K562 (cell line): ENCODE measurements around the gene MAP4. TPM values are rescaled to one million over a fixed set of nuclear protein-coding genes. Genes with fewer than 3 reads are reported as not detected.

Experiments used
- ATAC-seq: fragments of 200-7000 bp; cut with Tn5 transposase; 3 replicates; pipeline ENCODE4 v1.9.1; 2020; ENCODE audit warnings: moderate library complexity
- BruUV-seq: library from RNA; stranded (reverse); fragments of 400-500 nt; replicated peaks from 2 replicates; lab custom pipeline; 2021; lab: Mats Ljungman, UMichigan
- CTCF ChIA-PET: fragments of 300-600 bp; formaldehyde crosslinking; extraction: SDS; loops from one replicate; lab custom pipeline; 2021; ENCODE audit warnings: low intra/inter-chr PET ratio; lab: Yijun Ruan, JAX
- POLR2A ChIA-PET: fragments of 300-600, 350-650 bp; sonication (Branson Sonifier 250); formaldehyde crosslinking; extraction: SDS; loops from one replicate; lab custom pipeline; 2021; ENCODE audit warnings: antibody characterized with exemption, inconsistent platforms; lab: Yijun Ruan, JAX
- DNase-seq, 4 experiments: peaks; one replicate each; pipeline versions ENCODE4 v3.0.0 to v3.0.0-alpha.2; 2011 to 2018; ENCODE audit warnings: low spot score in 3 of 4, mixed read lengths in 3 of 4; ENCODE audit errors: extremely low read depth in 1 of 4
- FAIRE-seq: peaks from 2 replicates; lab custom pipeline; 2011; peaks lifted over from hg19 to GRCh38; lab: Jason Lieb, UNC
- H2AFZ ChIP-seq: 2 replicates; pipeline ENCODE4 v1.6.0; 2011; ENCODE audit warnings: low read depth, low read length, control low read depth, inconsistent platforms
- H3K27ac ChIP-seq: fragments of 200-600 bp; 3 replicates; pipeline ENCODE4 v1.8.0; 2011; ENCODE audit warnings: low read depth, mild to moderate bottlenecking, control low read depth, inconsistent platforms, low read length, moderate library complexity, mixed read lengths; ENCODE audit errors: extremely low read depth
- H3K27me3 ChIP-seq, 2 experiments: fragments of 300-600 bp in 1 of 2; 2 replicates in 1 of 2; 3 replicates in 1 of 2; pipeline versions ENCODE4 v1.6.0 to v1.8.0; 2011; ENCODE audit warnings: inconsistent platforms in 2 of 2, low read length in 2 of 2, mild to moderate bottlenecking in 1 of 2, mixed read lengths in 1 of 2, moderate library complexity in 1 of 2; ENCODE audit not compliant: control insufficient read depth in 2 of 2, insufficient read depth in 2 of 2
- H3K36me3 ChIP-seq: fragments of 300-600 bp; 3 replicates; pipeline ENCODE4 v1.8.0; 2011; ENCODE audit warnings: mild to moderate bottlenecking, low read length, inconsistent platforms; ENCODE audit not compliant: control insufficient read depth, insufficient read depth
- H3K4me1 ChIP-seq, 2 experiments: fragments of 200-600 bp in 1 of 2; replicated peaks in 1 of 2; 2 replicates in 1 of 2; 3 replicates in 1 of 2; pipeline versions ENCODE4 v1.5.1 to v1.8.0; 2011; ENCODE audit warnings: inconsistent platforms in 2 of 2, low read length in 2 of 2, mild to moderate bottlenecking in 1 of 2, mixed read lengths in 1 of 2, moderate library complexity in 1 of 2; ENCODE audit not compliant: control insufficient read depth in 2 of 2, insufficient read depth in 2 of 2
- H3K4me2 ChIP-seq: 2 replicates; pipeline ENCODE4 v1.6.1; 2011; ENCODE audit warnings: low read length, control low read depth, inconsistent platforms, mixed read lengths; ENCODE audit not compliant: insufficient read depth
- H3K4me3 ChIP-seq: fragments of 200-600 bp; sonication (generic), shearing (Covaris generic); 2 replicates; pipeline ENCODE4 v1.5.1; 2016; ENCODE audit warnings: control low read depth, inconsistent platforms
- H3K79me2 ChIP-seq: fragments of 200-600 bp; 3 replicates; pipeline ENCODE4 v1.8.0; 2011; ENCODE audit warnings: low read length, inconsistent platforms; ENCODE audit not compliant: control insufficient read depth, insufficient read depth
- H3K9ac ChIP-seq, 2 experiments: 2 replicates each; pipeline versions ENCODE4 v1.6.0 to v1.6.1; 2011; ENCODE audit warnings: low read depth in 2 of 2, low read length in 2 of 2, control low read depth in 1 of 2, inconsistent platforms in 1 of 2, mild to moderate bottlenecking in 1 of 2, mixed read lengths in 1 of 2; ENCODE audit not compliant: insufficient read depth in 1 of 2
- H3K9me1 ChIP-seq: one replicate; pipeline ENCODE4 v1.6.0; 2011; ENCODE audit warnings: inconsistent platforms, mild to moderate bottlenecking, low read length, moderate library complexity; ENCODE audit not compliant: control insufficient read depth, insufficient read depth
- H3K9me3 ChIP-seq: replicated peaks from 2 replicates; pipeline ENCODE4 v1.5.1; 2011; ENCODE audit warnings: low read depth, low read length, inconsistent platforms; ENCODE audit not compliant: control insufficient read depth, insufficient read depth
- H4K20me1 ChIP-seq: replicated peaks from 2 replicates; pipeline ENCODE4 v1.6.1; 2011; ENCODE audit warnings: low read length, inconsistent platforms, mixed read lengths; ENCODE audit not compliant: control insufficient read depth, insufficient read depth
- HMBOX1 ChIP-seq: sonication (generic); IDR thresholded peaks from 2 replicates; pipeline ENCODE4 v1.6.1; 2016
- HOMEZ ChIP-seq: fragments of 250-450 bp; sonication (Bioruptor Pico); IDR thresholded peaks from 2 replicates; pipeline ENCODE4 v1.4.0; 2020; ENCODE audit warnings: mild to moderate bottlenecking, moderate library complexity
- KLF16 ChIP-seq: IDR thresholded peaks from 2 replicates; pipeline ENCODE4 v1.6.1; 2016; ENCODE audit warnings: antibody characterized with exemption
- PYGO2 ChIP-seq: fragments of 450-650 bp; IDR thresholded peaks from 2 replicates; pipeline ENCODE4 v1.6.1; 2016; ENCODE audit warnings: mild to moderate bottlenecking, missing genetic modification characterization, moderate library complexity, missing compliant biosample characterization
- TSHZ1 ChIP-seq: fragments of 250-450 bp; sonication (Bioruptor Pico); IDR thresholded peaks from 2 replicates; pipeline ENCODE4 v1.4.0; 2020; ENCODE audit warnings: mild to moderate bottlenecking, moderate library complexity
- YY1 ChIP-seq, 3 experiments: IDR thresholded peaks; 2 replicates each; pipeline ENCODE4 v1.6.1; 2011; ENCODE audit warnings: low read length in 2 of 3, mild to moderate bottlenecking in 2 of 3, moderate library complexity in 2 of 3, borderline replicate concordance in 1 of 3, control low read depth in 1 of 3, low read depth in 1 of 3; ENCODE audit not compliant: insufficient read depth in 3 of 3, insufficient replicate concordance in 2 of 3, control insufficient read depth in 1 of 3, insufficient read length in 1 of 3; ENCODE audit errors: extremely low read depth in 1 of 3
- ZNF133 ChIP-seq: fragments of 250-450 bp; sonication (Bioruptor Pico); IDR thresholded peaks from 2 replicates; pipeline ENCODE4 v1.4.0; 2020; ENCODE audit warnings: mild to moderate bottlenecking
- ZNF644 ChIP-seq: fragments of 200-800 bp; sonication (Bioruptor generic); IDR thresholded peaks from 2 replicates; pipeline ENCODE4 v1.6.1; 2016; ENCODE audit warnings: low read depth, missing genetic modification characterization, missing compliant biosample characterization
- ZNF780A ChIP-seq: fragments of 250-450 bp; sonication (Bioruptor Pico); IDR thresholded peaks from 2 replicates; pipeline ENCODE4 v1.5.0; 2021; ENCODE audit warnings: mild to moderate bottlenecking
- WGBS: fragments of 100-300 bp; shearing (Covaris generic); methylation state at CpG from one replicate; pipeline ENCODE4 v1.1.6; 2016; ENCODE audit warnings: low coverage, mixed read lengths; ENCODE audit not compliant: insufficient coverage; ENCODE audit errors: missing lambda C conversion rate; 5-methylcytosine and 5-hydroxymethylcytosine counted together
- in situ Hi-C: fragments of 300-500 bp; cut with MboI; formaldehyde crosslinking; loops from 4 replicates; pipeline ENCODE4 v1.15.0; 2018; ENCODE audit warnings: inconsistent platforms, mixed read lengths
- intact Hi-C: fragments of 100-400 bp; cut with micrococcal nuclease; formaldehyde crosslinking; loops from 2 replicates; pipeline ENCODE4 v1.14.2; 2022
- polyA plus RNA-seq, 8 experiments: library from polyadenylated mRNA; depleted of rRNA in 4 of 8; stranded (reverse) in 5 of 8; unstranded in 3 of 8; fragments of >200 nt; fragmentation: Nextera tagmentation in 2 of 8; fragmentation: Illumina TruSeq in 1 of 8; extraction: Ambion mirVana in 2 of 8; extraction: Trizol in 1 of 8; gene quantifications; 2 replicates each; pipeline versions ENCODE4 v1.2.1 to v1.2.3, GENCODE V29; 2011 to 2014; ENCODE audit warnings: inconsistent platforms in 1 of 8, missing spikeins in 1 of 8
- total RNA-seq, 7 experiments: library from RNA; depleted of rRNA in 6 of 7; stranded (reverse); fragments of >200 nt in 6 of 7; fragmentation: Illumina TruSeq in 2 of 7; extraction: Trizol in 2 of 7; gene quantifications; 2 replicates each; pipeline versions ENCODE4 v1.2.1 to v1.2.3, GENCODE V29; 2011 to 2021; ENCODE audit warnings: low replicate concordance in 1 of 7
- TF ChIP-seq, protein P1 (sequence below), 2 experiments: fragments of 450-650 bp in 1 of 2; sonication (generic) in 1 of 2; formaldehyde crosslinking; conservative IDR thresholded peaks; 2 replicates each; pipeline versions ENCODE4 v1.4.0 to v1.8.1; 2020 to 2022; ENCODE audit warnings: mild to moderate bottlenecking in 1 of 2, missing genetic modification reagents in 1 of 2
- TF ChIP-seq, protein P2 (sequence below): fragments of 450-650 bp; IDR thresholded peaks from 2 replicates; pipeline ENCODE4 v1.6.1; 2016; ENCODE audit warnings: antibody characterized with exemption
- TF ChIP-seq, protein P3 (sequence below): IDR thresholded peaks from 3 replicates; pipeline ENCODE4 v1.6.1; 2011; ENCODE audit warnings: borderline replicate concordance, mild to moderate bottlenecking; ENCODE audit not compliant: insufficient read length, insufficient read depth

The MAP4 gene
- total and polyA plus RNA-seq, 9 of the 15 experiments (the other 6 are each of a cell fraction or from before 2014, with no cell fraction given) = 13.3 to 141 (median 36.8) TPM

- intact Hi-C loops (no loop called here), in situ Hi-C loops (no loop called here)
- Histone ChIP-seq H3K27ac (no peak overlapping the region), H3K9me3 (no peaks in the 10 kb centered on the region), H3K4me2 (no peak overlapping the region), H3K27me3 (no peaks in the 10 kb centered on the region), H3K9me1 (no peaks in the 10 kb centered on the region), H3K4me3 (no peak overlapping the region), H2AFZ (no peak overlapping the region), H3K36me3 (peaks cover 25% of the 10 kb centered on the region; the same call in 1 of the 3 replicates), H4K20me1 (no peaks in the 10 kb centered on the region), H3K4me1 (no peaks in the 10 kb centered on the region), H3K79me2 (no peaks in the 10 kb centered on the region), H3K9ac (no peak overlapping the region)
- no peak for DNase-seq
- ATAC-seq = no peak
- ChIA-PET CTCF (no interaction called here), POLR2A (interaction anchor here (0.9 kb wide), 1 partner anchor 25 kb away, joined by 3 read pairs; no protein-coding TSS in a partner anchor)
- no TSS peak for BruUV-seq
- 68% methylated on average over 3 of the region's 3 CpGs for WGBS
- no peak for FAIRE-seq
- TF ChIP-seq PYGO2 (tag) (no peak), HOMEZ (CRISPR knock-in tag) (no peak), YY1 (IDR thresholded peaks at IDR 0.05; ENCODE audit: borderline replicate concordance in 1 of 3, control insufficient read depth in 1 of 3, extremely low read depth in 1 of 3, insufficient read depth in 3 of 3, insufficient read length in 1 of 3, insufficient replicate concordance in 2 of 3, low read depth in 1 of 3, low read length in 2 of 3) (no peak), TSHZ1 (no peak), ZNF780A (no peak), ZNF133 (CRISPR knock-in tag) (no peak), ZNF644 (tag) (no peak), HMBOX1 (no peak), KLF16 (no peak)
- TF ChIP-seq, protein P1, sequence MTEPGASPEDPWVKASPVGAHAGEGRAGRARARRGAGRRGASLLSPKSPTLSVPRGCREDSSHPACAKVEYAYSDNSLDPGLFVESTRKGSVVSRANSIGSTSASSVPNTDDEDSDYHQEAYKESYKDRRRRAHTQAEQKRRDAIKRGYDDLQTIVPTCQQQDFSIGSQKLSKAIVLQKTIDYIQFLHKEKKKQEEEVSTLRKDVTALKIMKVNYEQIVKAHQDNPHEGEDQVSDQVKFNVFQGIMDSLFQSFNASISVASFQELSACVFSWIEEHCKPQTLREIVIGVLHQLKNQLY (CRISPR knock-in tag; conservative IDR thresholded peaks at IDR 0.05) = no peak
- TF ChIP-seq, protein P2, sequence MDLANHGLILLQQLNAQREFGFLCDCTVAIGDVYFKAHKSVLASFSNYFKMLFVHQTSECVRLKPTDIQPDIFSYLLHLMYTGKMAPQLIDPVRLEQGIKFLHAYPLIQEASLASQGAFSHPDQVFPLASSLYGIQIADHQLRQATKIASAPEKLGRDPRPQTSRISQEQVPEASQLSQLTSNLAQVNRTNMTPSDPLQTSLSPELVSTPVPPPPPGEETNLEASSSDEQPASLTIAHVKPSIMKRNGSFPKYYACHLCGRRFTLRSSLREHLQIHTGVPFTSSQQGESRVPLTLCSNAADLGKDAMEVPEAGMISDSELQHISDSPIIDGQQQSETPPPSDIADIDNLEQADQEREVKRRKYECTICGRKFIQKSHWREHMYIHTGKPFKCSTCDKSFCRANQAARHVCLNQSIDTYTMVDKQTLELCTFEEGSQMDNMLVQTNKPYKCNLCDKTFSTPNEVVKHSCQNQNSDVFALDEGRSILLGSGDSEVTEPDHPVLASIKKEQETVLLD = no peak
- TF ChIP-seq, protein P3, sequence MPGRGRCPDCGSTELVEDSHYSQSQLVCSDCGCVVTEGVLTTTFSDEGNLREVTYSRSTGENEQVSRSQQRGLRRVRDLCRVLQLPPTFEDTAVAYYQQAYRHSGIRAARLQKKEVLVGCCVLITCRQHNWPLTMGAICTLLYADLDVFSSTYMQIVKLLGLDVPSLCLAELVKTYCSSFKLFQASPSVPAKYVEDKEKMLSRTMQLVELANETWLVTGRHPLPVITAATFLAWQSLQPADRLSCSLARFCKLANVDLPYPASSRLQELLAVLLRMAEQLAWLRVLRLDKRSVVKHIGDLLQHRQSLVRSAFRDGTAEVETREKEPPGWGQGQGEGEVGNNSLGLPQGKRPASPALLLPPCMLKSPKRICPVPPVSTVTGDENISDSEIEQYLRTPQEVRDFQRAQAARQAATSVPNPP = no peak
Measured at GRCh38 chr3:47897954-47898353, 118.3 kb downstream of the MAP4 start.
